VCaP (cell line): ENCODE measurements around the gene ZNF14.
"Not testable (repeated sequence)": the region's sequence is repeated elsewhere in the genome, so short reads cannot be mapped to it uniquely, and the experiment has no call there.

ENCODE experiments used
- H3K27ac ChIP-seq: fragments of 450-650 bp; 2 replicates; pipeline ENCODE4 v1.5.1; 2017
- CTCF ChIP-seq: fragments of 450-650 bp; conservative IDR thresholded peaks from 2 replicates; pipeline ENCODE4 v1.5.1; 2017; ENCODE audit warnings: mild to moderate bottlenecking, moderate library complexity

The ZNF14 gene

GRCh38 chr19:19732579-19733501, at the start of gene ZNF14:
Gene ZNF14 (minus strand): TSS chr19:19733112. CDS start chr19:19732958, 154 bp downstream.
- peak within 1 kb of the TSS; percentile 82 for H3K27ac ChIP-seq

GRCh38 chr19:19781791-19782190, 48.9 kb upstream of the ZNF14 start:
- not testable (repeated sequence) for H3K27ac ChIP-seq

More at GRCh38 chr19:19732579-19733501, at the start of gene ZNF14:
- no peak; the same call in 1 of the 2 replicates for TF ChIP-seq CTCF

- TF ChIP-seq CTCF: no peak
- no peak overlapping the region for H3K27ac ChIP-seq
Observed at GRCh38 chr19:19778666-19779065, 45.8 kb upstream of the ZNF14 start.

- no peak for TF ChIP-seq CTCF
- peak overlapping the region; percentile 70; the same call in 1 of the 2 replicates for H3K27ac ChIP-seq
Observed at GRCh38 chr19:19777692-19778091, 44.8 kb upstream of the ZNF14 start.

- TF ChIP-seq CTCF: no peak
- H3K27ac ChIP-seq: peak overlapping the region; percentile 70
Observed at GRCh38 chr19:19776206-19777008, 43.5 kb upstream of the ZNF14 start.

- no peak for TF ChIP-seq CTCF
- H3K27ac ChIP-seq: peak overlapping the region; percentile 70
Observed at GRCh38 chr19:19775891-19776205, 42.9 kb upstream of the ZNF14 start.

GRCh38 chr19:19774354-19775033, 41.6 kb upstream of the ZNF14 start:
- no peak for TF ChIP-seq CTCF
- no peak overlapping the region for H3K27ac ChIP-seq

GRCh38 chr19:19771963-19772362, 39.1 kb upstream of the ZNF14 start:
- H3K27ac ChIP-seq: not testable (repeated sequence)

- H3K27ac ChIP-seq: not testable (repeated sequence)
Observed at GRCh38 chr19:19769971-19770370, 37.1 kb upstream of the ZNF14 start.
